GM19452 (cell line): ENCODE results near the gene KIF19.
"Not testable (repeated sequence)": the region's sequence is repeated elsewhere in the genome, so short reads cannot be mapped to it uniquely, and the experiment has no call there.

Experiments used
- ATAC-seq: cut with Tn5 transposase; IDR thresholded peaks from one replicate; pipeline ENCODE4 v1.9.1; 2021; ENCODE audit not compliant: unreplicated experiment

Gene KIF19

GRCh38 chr17:74389084-74389753 lies 63.2 kb downstream of the KIF19 start:
- no peak for ATAC-seq

- no peak for ATAC-seq
Measured at GRCh38 chr17:74389937-74390679, 64.1 kb downstream of the KIF19 start.

- no peak for ATAC-seq
Measured at GRCh38 chr17:74390680-74391653, 64.9 kb downstream of the KIF19 start.

- ATAC-seq: no peak
Measured at GRCh38 chr17:74391771-74392170, 65.7 kb downstream of the KIF19 start.

GRCh38 chr17:74392848-74393247 lies 66.8 kb downstream of the KIF19 start:
- ATAC-seq: no peak

- no peak for ATAC-seq
Measured at GRCh38 chr17:74393346-74393942, 67.4 kb downstream of the KIF19 start.

GRCh38 chr17:74394275-74394950 lies 68.4 kb downstream of the KIF19 start:
- no peak for ATAC-seq

- ATAC-seq: no peak
Measured at GRCh38 chr17:74394977-74395376, 69.0 kb downstream of the KIF19 start.

GRCh38 chr17:74396567-74396966 lies 70.5 kb downstream of the KIF19 start:
- no peak for ATAC-seq

GRCh38 chr17:74402048-74402447 lies 76.0 kb downstream of the KIF19 start:
- ATAC-seq: no peak

GRCh38 chr17:74403512-74404137 lies 77.6 kb downstream of the KIF19 start:
- no peak for ATAC-seq

GRCh38 chr17:74404218-74404617 lies 78.2 kb downstream of the KIF19 start:
- no peak for ATAC-seq

GRCh38 chr17:74404789-74405188 lies 78.8 kb downstream of the KIF19 start:
- no peak for ATAC-seq

- not testable (repeated sequence) for ATAC-seq
Measured at GRCh38 chr17:74405311-74405710, 79.3 kb downstream of the KIF19 start.
